D721Med (cell line): ENCODE data around the gene NELFE.

ENCODE experiments used
- DNase-seq: peaks from one replicate; pipeline ENCODE4 v3.0.0; 2011; ENCODE audit warnings: low spot score; ENCODE audit not compliant: insufficient read length
- FAIRE-seq: peaks from 2 replicates; lab custom pipeline; 2011; peaks lifted over from hg19 to GRCh38; lab: Jason Lieb, UNC
- TF ChIP-seq, protein P1 (sequence below): IDR thresholded peaks from 2 replicates; pipeline ENCODE4 v1.5.1; 2012; ENCODE audit warnings: mild to moderate bottlenecking, control low read depth; ENCODE audit not compliant: insufficient read depth; ENCODE audit errors: missing control alignments

NELFE gene

DNA sequence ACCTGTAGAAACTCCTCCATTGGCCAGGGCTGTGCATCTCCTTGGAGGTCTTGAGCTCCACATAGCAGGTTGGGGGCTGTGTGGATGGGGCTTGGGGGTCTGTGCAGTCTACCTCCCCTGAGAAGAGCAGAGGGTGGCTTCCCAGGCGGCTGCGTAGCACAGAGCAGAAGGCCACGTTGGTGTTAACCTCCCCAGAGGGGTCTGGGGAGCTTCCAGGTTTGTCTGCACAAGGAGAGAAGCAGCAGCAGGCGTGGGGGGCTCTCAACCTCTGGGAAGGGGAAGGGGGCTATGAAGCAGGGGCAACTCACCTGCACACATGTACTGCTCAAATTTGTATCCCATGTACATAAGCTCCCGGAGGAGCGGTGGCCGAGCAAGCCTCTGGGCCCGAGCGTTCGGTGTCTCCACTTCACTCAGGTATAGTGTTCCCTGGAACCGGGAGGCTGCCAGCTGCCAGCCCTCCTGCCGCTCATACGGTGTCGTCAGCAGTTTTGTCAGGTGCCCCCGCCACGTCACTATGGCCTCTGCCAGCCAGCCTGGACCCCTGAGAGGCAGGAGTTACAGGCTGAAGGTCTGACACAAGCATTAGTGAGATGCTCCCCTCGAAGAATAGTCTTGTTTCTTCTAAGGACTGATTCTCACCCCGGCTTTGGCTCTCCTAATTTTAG, 12.0 kb upstream of the NELFE start:
- no peak for DNase-seq
- no peak for FAIRE-seq
- TF ChIP-seq, protein P1, sequence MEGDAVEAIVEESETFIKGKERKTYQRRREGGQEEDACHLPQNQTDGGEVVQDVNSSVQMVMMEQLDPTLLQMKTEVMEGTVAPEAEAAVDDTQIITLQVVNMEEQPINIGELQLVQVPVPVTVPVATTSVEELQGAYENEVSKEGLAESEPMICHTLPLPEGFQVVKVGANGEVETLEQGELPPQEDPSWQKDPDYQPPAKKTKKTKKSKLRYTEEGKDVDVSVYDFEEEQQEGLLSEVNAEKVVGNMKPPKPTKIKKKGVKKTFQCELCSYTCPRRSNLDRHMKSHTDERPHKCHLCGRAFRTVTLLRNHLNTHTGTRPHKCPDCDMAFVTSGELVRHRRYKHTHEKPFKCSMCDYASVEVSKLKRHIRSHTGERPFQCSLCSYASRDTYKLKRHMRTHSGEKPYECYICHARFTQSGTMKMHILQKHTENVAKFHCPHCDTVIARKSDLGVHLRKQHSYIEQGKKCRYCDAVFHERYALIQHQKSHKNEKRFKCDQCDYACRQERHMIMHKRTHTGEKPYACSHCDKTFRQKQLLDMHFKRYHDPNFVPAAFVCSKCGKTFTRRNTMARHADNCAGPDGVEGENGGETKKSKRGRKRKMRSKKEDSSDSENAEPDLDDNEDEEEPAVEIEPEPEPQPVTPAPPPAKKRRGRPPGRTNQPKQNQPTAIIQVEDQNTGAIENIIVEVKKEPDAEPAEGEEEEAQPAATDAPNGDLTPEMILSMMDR = no peak

DNA sequence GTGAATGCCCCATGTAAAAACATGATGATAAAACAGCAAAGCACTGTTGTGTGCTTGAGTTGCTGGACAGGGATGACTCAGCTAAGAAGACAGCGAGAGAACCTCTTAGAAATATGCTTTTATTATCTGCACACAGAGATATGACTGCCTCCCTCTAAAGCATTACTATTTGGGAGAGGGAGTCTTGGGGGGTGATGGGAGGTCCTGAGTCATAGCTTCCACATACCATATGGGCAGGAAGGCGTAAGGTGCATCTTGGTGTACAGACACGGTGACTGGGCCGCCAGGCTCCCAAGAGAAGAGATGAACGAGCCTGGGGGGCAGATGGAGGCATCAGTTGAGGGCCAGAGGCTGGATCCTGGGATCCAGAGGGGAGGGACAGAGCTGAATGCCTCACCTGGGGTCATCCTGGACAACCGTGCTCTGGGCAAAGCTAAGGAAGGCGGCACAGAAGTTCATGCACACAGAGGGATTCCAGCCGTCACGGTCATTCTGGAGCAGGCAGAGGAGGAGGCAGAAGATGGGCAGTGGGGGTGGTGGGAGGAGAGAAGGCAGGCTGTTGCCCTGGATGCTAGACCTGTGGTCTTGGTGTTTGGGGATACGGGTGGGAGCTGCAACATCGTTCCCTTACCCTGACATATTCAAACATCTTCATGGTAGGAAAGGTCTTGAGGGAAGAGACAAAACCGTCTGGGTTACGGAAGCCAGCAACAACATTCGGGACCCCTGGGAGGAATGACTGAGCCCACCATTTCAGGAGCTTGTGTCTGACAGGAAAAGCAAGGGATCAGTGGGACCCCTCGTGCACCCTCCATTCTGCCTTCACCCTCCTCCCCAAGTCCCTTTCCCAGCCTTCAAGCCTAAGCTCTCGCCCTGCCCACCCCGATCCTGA, 11.2 kb upstream of the NELFE start:
- FAIRE-seq (no peak), DNase-seq (no peak)
- TF ChIP-seq, protein P1 = no peak

DNA sequence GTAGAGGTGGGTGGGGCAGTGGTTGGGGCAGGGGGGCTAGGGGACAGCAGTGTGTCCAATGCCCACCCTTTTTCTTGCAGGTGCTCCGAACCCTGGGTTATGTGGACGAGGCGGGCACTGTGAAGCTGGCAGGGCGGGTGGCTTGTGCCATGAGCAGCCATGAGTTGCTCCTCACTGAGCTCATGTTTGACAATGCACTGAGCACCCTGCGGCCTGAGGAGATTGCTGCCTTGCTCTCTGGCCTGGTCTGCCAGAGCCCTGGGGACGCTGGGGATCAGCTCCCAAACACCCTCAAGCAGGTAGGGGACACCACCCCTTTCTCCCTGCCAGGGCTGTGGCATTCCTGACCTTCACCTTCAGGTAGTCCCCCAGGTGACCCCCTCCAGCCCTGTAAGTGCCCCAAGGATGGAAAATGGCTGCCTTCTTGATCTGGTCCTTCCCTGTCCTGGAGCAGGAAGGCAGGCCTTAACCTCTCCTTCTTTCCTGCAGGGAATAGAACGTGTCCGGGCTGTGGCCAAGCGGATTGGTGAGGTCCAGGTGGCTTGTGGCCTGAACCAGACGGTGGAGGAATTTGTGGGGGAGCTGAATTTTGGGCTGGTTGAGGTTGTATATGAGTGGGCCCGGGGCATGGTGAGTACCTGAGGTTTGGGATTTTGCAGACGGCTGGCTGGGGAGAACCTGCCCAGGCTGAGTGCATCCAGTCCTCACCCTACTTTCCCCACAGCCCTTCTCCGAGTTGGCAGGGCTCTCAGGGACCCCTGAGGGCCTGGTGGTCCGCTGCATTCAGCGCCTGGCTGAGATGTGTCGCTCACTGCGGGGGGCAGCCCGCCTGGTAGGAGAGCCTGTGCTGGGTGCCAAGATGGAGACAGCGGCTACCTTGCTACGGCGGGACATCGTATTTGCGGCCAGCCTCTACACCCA, 10.3 kb upstream of the NELFE start:
- TF ChIP-seq, protein P1 = no peak
- DNase-seq (no peak), FAIRE-seq (no peak)

DNA sequence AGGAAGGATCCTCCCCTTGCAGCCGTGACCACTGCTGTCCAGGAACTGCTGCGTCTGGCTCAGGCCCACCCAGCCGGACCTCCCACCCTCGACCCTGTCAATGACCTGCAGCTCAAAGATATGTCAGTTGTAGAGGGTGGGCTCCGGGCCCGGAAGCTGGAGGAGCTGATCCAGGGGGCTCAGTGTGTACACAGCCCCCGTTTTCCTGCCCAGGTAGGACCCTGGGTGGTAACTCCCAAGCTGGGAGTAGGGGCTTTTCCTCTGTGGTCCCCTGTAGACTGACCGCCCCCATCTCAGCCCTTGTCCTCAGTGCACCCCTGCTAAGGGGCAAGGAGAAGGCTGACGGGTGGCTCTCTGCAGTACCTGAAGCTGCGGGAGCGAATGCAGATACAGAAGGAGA, 9.6 kb upstream of the NELFE start:
- TF ChIP-seq, protein P1 = no peak
- DNase-seq = no peak
- no peak for FAIRE-seq

DNA sequence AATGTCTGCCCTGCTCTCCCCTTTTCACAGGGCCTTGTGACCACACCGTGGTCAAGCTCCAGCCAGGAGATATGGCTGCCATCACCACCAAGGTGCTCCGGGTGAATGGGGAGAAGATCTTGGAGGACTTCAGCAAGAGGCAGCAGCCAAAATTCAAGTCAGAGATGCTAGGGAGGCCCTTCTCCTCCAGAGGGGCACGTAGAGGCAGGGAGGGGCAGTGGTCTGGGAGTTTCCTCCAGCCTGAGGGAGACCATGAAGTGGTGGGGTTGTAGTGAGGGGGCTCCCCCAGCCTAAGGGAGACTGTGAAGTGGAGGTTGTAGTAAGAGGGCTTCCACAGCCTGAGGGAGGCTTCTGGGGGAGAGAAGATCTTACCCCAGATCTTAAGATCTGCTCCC, 9.2 kb upstream of the NELFE start:
- FAIRE-seq = no peak
- no peak for DNase-seq
- TF ChIP-seq, protein P1 = no peak

DNA sequence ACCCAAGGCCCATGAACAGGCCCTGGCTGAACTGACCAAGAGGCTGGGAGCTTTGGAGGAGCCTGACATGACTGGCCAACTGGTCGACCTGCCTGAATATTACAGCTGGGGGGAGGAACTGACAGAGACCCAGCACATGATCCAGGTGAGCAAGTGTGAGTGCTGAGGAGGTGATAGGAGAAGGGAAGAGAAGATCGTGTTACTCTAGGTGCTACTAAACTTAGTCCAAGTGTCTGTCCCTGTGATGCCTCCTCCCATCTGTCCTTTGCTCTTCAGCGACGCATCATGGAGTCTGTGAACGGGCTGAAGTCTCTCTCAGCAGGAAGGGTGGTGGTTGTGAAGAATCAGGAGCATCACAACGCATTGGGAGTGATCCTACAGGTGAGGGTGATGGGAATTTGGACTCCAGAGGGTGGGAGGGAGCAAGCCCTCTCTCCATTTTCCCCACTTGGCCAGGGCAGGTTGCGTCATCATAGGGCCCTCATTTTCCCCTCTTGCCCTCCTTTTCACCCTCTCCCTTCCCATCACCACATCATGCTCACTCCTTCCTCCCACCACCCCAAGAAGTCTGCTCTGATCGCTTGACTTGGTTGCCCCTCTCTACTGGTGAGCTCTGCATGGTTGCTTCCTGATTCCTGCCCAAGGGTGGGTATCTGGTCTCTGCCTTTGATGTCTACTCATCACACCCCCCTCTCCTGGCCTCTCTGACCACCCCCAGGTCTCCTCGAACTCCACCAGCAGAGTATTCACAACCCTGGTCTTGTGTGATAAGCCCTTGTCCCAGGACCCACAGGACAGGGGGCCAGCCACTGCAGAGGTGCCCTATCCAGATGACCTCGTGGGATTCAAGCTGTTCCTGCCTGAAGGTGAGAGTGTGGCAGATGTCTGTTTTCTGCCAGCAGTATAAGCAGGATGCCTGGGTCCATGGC, 8.5 kb upstream of the NELFE start:
- FAIRE-seq = no peak
- TF ChIP-seq, protein P1 = no peak
- no peak for DNase-seq
